HG02943 (cell line): Measurements from ENCODE around the gene SNX11.

ENCODE experiments used
- ATAC-seq: cut with Tn5 transposase; IDR thresholded peaks from one replicate; pipeline ENCODE4 v1.9.1; 2021; ENCODE audit warnings: mild to moderate bottlenecking, low read depth, moderate library complexity; ENCODE audit not compliant: unreplicated experiment

The SNX11 gene

DNA sequence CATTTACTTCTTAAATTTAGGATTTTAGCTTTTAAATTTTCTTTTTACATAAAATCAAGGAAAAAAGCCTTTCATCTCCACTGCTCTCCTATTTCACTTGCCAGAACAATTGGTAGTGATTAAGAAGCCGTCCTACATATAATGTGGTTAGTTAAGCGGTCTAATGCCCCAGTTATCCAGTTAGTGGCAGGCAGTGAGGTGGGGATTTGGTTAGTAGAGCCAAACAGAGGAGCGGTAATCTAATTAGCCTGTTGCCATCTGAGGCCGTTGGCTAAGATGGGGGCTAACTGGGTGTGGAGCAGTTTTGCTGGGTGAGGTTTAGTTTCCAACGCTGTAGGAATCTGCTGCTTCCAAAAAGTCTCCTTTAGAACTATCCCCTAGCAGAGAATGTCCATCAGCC is 22.4 kb downstream of the SNX11 start:
- ATAC-seq, result no peak

DNA sequence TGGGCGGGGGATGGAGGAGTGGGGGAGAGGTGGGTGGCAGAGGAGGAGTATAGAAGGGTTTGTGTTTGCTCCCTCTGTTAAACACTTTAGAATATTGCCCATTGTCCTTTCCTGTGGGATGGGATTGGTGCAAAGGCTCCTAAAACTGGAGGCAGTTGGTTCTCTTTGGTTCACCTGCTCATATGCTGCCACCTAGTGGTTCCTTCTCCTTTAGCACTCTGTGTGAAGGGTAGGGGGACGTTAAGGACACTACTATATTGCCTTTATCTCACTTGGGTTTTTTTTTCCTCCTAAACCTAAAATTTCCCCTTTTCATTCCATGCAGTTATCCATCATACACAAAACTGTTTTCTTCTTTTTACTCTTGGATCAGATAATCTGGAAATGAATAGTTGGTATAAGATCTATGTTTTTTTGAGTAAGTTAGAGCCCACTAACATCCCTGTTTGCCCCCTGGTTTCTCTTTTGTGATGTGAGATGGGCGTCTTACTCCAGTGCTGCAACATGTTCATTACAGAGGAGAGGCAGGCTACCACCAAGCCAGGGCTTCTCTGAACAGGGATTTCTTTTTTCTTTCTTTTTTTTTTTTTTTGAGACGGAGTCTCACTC is 23.8 kb downstream of the SNX11 start:
- no peak for ATAC-seq

DNA sequence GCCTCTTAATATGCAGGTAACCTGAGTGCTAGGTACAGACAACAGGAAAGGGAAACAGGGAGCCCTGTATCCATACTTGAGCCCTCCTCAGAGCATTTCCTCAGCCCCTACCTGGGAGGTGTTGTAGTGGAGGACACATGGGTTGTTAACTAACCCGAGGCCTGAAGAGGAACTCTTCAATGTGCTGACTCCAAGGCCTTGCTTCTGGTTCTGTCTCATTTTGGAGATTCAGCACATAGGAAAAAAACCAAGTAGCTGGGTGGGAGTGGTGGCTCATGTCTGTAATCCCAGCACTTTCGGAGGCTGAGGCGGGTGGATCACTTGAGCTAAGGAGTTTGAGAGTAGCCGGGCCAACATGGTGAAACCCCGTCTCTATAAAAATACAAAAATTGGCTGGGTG is 24.8 kb downstream of the SNX11 start:
- ATAC-seq, result no peak

- no peak for ATAC-seq
Measured at GRCh38 chr17:48134912-48135480, 27.4 kb downstream of the SNX11 start.

GRCh38 chr17:48137656-48138055 is 30.1 kb downstream of the SNX11 start:
- no peak for ATAC-seq

- no peak for ATAC-seq
Measured at GRCh38 chr17:48139944-48140343, 32.4 kb downstream of the SNX11 start.

- no peak for ATAC-seq
Measured at GRCh38 chr17:48143629-48144028, 36.1 kb downstream of the SNX11 start.

- ATAC-seq, result no peak
Measured at GRCh38 chr17:48144231-48144630, 36.7 kb downstream of the SNX11 start.

GRCh38 chr17:48144976-48145798 is 37.6 kb downstream of the SNX11 start:
- no peak for ATAC-seq

GRCh38 chr17:48148029-48148770 is 40.6 kb downstream of the SNX11 start:
- no peak for ATAC-seq

GRCh38 chr17:48148854-48149786 is 41.6 kb downstream of the SNX11 start:
- no peak for ATAC-seq

DNA sequence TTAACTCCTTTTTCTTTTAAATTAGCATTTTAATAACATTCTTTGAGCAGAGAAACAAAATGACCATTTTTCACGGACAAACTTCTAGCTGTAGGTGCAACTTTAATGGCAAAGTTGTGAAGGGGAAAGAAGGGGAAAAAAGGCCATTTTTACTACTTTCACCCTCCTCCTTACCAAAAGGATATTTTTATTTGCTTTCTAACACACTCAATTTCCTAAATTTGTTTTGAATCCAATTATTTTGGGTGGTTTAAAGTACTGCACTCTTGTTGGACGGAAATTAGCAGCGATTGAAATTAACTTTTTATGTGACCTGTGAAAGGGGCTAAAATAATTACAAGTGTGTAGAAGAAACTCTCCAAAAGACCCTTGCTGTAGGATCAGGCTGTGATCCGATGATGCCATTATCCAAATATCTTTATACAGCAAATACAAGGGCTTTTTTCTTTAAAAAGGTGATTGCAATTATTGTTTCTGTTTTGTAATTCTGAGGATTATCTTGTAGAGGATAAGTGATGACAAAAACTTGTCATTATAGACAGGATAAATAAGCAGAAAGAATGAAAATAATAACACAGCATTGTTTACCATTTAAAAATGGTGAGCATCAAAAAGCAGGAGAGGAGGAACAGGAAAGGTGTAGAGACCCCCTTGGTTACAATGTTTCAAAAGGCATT is 42.4 kb downstream of the SNX11 start:
- ATAC-seq, result no peak

- no peak for ATAC-seq
Measured at GRCh38 chr17:48150597-48151001, 43.0 kb downstream of the SNX11 start.

DNA sequence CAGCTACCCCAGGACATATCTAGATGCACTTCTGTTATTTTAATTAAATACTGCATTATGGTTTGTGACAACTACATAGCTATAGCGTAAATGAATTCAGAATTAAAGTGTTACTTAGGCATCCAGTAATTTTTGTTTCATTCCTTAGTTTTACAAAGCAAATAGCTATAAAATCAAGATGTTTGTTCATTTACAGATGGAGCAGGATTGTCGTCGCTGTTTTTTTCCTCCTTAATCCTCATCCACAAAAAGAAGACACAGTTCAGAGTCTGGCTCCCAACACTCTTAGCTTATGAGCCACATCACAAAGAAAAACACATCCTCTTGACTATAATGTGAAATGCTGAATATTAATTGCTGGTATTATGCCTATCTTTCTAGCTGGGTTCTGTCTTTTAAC is 43.7 kb downstream of the SNX11 start:
- no peak for ATAC-seq

- no peak for ATAC-seq
Measured at GRCh38 chr17:48152289-48152688, 44.7 kb downstream of the SNX11 start.

GRCh38 chr17:48153691-48154358 is 46.3 kb downstream of the SNX11 start:
- ATAC-seq, result no peak

GRCh38 chr17:48155889-48156611 is 48.5 kb downstream of the SNX11 start:
- no peak for ATAC-seq

- ATAC-seq, result no peak
Measured at GRCh38 chr17:48159232-48159631, 51.7 kb downstream of the SNX11 start.
